Activated T-cell treated with anti-CD3 and anti-CD28 coated beads for 24 hours (primary cell): Measurements from ENCODE around the gene DCANP1.
A peak's percentile ranks its signal among the peaks of the same experiment; 100 is the strongest.

Experiments
- DNase-seq: peaks from one replicate; pipeline ENCODE4 v3.0.0-alpha.2; 2020; ENCODE audit warnings: low read depth

Gene DCANP1

GRCh38 chr5:135480511-135480910, 33.4 kb upstream of the DCANP1 start:
- DNase-seq: no peak

GRCh38 chr5:135478938-135479337, 31.8 kb upstream of the DCANP1 start:
- no peak for DNase-seq

GRCh38 chr5:135477613-135478066, 30.5 kb upstream of the DCANP1 start:
- DNase-seq: no peak

GRCh38 chr5:135476615-135477581, 29.8 kb upstream of the DCANP1 start:
- no peak for DNase-seq

GRCh38 chr5:135473956-135474670, 27.0 kb upstream of the DCANP1 start:
- no peak for DNase-seq

DNA sequence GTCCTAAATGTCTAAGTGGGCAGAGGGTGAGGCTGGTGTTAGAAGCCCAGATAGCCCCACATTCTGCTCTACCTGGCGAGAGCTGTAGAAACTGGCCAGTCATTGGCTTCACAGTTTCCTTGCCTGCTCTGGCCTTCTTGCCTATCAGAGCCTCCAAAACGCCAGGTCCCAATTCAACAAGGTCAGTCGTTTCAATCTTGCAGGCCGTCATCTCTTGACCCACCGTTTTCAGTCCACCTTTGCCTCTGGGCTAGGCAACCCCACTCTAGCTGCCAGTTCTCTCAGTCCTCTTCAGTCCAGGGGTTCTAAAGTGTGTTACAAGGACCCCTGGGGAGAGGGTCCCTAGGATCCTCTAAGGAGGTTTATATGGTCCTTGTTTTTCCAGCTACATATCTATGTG, 25.0 kb upstream of the DCANP1 start:
- DNase-seq: no peak

DNA sequence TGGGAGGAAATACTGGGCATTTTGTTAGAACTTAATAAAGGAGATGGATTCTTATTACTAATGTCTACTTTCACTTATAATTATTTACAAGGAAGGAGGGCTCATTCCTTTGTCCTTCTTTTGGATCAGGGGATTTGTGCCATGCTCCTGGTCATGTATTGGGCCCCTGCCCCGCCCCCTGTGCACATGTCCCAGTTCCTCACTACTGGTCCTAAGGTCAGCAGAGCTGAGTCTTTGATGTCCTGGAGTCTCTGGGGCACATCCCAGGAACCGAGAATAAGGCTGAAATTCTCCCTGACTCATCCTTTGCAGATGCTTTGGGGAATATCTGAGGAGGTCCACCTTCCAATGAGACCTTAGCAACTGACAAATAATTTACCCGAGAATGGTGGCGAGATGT, 24.6 kb upstream of the DCANP1 start:
- no peak for DNase-seq

DNA sequence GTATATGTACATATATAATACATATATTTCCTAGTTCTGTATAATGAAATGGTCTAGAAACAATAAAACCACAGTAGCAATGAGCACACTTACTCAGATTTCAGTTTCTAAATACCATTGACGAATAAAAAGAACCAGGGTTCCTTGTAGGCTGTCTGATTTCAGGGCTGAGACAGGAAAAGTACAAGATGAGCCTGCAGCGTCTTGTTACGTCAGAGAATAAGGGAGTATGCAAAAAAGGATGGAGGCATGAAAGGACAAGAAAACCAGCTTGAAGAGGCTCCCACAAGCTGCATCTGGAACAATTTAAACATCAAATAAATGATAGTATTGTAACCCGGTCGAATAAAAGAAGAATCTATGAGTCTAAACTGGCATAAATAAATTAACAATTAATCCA, 22.8 kb upstream of the DCANP1 start:
- no peak for DNase-seq

DNA sequence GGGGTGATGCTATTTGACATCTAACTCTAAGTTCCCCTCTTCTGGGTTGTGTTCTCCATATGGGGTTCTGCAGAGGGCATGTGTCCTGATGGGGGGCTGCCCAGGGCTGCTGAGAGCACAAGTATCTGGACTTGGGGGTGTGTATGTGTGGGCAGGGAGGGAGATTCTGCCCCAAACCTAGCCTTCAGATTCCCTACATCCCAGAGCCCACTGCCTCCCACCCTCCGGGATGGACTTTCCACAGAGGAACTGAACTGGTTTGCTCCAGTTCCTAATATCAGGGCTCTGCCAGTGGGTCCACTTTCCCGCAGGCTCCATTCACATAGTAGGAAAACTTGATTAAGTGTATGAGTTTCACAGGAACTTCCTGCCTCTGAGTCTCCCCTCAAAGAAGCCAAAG, 21.4 kb upstream of the DCANP1 start:
- no peak for DNase-seq

GRCh38 chr5:135467871-135468485, 20.8 kb upstream of the DCANP1 start:
- DNase-seq: no peak

- no peak for DNase-seq
Measured at GRCh38 chr5:135467051-135467625, 20.0 kb upstream of the DCANP1 start.

DNA sequence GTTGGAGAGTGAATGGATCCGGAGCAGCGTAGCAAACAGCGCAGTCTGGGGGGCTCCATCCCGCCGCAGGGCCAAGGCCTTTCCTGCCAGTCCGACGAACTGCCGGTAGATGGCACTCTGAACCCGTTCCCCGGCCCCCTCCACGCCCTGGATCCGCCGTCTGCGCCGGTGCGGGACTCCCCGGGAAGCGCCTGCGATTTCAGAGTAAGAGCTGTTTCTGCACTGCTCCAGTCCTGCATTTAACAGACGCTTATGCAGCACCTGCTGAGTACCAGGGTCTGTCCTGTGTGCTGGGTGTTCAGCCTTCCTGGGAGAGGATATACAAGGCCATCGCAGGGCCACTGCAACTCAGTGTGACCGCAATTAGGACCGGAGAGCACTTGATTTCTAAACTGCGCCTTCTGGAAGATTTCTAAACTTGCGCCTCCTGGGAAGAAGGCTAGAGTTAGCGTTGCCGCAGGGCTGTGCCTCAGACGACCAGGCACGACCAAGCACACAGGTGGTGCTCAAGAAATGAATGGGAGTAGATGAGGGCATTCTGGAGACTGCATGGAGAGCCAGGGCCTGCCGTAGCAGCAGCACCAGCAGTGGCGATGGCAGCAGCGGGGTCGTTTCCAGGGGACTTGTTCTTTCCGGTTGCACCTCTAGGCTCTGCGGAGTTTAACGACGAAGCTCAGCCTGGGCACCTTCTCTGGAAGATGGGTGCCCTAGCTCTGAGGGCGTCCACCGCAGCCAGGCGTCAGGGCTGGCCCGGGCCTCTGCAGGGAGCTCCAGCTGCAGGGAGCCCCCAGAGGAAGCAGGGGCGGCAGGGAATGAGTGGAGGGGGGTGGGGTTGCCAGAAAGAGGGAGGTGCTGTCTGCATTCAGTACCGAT, 19.3 kb upstream of the DCANP1 start:
- peak; percentile 67 for DNase-seq

GRCh38 chr5:135465391-135466122, 18.4 kb upstream of the DCANP1 start:
- no peak for DNase-seq

DNA sequence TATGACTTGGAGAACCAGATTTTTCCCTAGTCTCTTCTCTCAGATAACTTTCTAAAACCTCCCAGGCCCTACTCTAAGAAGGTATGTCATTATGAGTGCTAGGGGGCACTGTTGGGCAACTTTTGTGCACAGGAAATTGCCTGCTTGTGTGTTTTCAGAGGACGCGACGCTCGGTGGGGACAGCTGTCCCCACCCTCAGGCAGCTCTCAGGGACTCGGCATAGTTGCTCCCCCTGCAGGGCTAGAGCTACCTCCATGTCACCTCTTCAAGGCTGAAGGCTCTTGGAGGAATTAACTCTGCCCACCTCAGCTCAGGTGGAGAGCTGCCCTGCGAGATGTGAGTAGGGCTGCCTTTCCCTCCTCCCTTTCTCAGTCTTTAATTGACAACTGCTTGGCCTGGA, 15.2 kb upstream of the DCANP1 start:
- peak; percentile 31 for DNase-seq

DNA sequence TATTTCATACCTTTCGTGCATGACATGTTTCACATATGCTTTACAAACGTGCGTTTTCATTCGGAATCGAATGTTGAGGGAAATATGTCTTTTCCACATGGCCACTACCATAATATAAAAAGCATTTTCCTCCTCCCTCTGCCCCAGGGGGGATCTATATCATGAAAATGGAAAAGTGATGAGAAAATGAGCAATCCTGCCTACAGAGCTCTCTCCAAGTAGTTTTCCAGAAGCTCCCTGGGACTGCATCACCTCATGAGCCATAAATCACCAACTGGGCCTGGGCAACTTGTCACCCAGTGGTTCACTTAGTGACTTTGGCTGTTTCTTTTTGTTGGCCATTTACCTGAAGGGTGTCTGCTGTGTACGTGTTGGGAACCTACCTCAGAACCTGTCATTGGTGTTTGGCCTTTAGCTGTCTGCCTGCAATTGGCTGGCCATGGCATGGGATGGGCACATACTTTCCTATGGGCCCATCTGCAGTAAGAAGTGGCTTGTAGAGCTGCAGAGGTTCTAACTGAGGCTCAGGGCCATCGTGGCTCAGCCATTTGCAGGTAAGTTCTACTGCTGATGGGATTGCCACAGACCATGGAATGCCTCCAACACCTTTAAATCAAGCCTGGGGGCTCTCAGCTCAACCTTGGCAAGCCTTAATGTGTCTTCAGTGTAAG, 14.5 kb upstream of the DCANP1 start:
- no peak for DNase-seq

DNA sequence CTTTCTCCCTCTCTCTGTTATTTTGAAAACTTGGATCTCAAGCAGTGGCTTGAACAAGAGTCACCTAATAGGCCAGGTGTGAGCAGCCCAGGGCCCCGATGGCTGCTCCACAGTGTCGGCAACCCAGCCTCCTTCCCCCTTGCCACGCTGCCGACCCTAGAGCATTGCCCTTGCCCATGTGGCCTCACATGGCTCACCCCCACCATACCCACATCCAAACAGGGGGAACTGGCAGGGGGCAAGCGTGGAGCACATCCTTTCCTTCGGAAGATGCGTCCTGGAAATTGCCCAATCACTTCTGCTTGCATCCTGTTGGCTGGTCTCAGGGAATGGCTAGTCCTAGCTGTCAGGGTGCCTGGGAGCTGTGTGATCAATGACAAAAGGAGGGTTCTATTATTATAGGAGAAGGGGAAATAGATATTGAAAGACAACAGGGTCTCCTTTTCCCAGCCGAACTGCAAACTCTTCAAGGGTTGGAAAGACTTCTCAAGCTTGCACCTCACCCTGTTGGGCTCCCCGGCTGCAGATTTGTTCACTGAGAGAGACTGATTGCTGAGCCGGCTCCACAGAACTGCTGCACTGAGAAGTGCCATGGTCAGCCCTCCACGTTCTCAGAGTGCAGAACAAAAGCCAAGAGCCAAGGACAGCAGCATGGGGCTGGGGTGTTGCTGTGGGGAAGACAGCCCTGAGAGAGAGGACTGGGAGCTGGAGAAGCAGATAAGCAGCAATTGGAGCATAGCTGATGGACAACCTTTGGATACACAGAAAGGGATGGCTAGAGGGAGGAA, 13.3 kb upstream of the DCANP1 start:
- DNase-seq: no peak

DNA sequence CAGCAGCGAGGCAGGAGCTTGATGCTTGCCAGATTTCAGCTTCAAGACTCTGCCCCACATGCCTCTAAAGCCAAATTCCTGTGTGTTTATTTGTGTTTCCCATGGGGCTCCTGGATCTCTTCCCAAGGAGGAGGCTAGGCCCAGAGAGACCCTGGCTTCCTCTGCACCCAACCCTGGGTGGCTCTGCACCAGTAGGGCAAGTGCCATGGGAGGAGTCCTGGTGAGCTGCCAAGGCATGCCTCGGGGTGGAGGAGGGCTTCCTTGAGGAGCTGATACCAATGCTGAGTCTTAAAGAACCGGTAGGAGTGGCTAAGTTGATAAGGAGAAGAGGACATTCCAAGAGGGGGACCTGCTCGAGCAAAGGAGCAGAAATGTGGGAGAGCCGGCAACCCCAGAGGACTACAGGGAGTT, 11.8 kb upstream of the DCANP1 start:
- no peak for DNase-seq

DNA sequence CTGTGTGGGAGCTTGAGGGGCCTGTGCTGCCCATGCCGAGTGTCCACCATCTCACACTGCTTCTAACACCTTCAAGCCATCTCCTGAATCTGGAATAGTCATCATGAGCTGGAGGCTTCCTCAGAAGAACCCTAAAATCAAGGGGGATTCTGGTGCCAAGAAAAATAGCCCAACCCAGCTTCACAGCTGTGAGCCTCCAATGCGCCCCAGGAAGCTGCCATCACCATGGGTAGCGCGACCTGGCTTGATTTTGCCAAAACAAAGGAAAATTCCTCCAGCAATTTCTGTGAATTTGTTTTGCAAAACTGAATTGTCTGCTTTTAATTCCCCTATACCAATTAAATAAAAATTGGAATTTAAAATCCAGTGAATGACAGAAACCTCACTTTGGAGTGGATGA, 11.2 kb upstream of the DCANP1 start:
- no peak for DNase-seq

DNA sequence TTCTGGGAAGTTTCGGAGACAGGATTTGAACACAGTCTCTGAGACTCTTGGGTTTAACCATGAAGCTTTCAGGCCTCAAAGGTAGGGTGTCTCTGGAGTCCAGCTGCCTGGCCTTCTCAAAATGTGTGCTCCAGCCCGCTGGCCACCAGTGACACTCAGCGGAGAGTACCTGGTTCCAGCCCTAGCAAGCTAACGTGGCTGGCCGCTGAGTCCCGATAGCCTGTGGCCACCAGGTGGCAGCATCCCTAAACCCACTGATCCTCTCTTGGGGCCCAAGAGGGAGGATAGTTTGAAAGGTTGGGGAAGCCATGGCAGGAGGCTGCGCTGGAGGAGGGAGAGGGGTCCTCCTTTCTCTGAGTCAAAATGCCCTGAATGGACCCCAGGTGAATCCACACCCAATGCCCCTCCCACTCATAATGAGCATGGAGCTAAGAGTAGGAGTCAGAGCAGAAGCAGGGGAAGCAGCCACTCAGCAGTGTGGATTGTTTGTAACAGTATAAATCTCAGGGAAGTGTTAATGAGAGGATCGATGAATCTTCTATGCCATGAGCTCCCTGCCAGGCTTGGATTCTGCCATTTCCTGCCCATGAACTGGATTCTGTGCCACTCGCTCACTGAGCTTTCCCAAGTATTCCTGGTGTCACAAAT, 10.4 kb upstream of the DCANP1 start:
- DNase-seq: peak; percentile 33
